Hepatocyte (in vitro differentiated cells): ENCODE data around the gene IRF7.

ENCODE experiments used
- EZH2 ChIP-seq: fragments of 200-600 bp; sonication (generic); IDR thresholded peaks from 2 replicates; pipeline ENCODE4 v1.6.1; 2016; ENCODE audit warnings: antibody characterized with exemption, mild to moderate bottlenecking, borderline replicate concordance
- TF ChIP-seq, protein P1 (sequence below): fragments of 200-600 bp; sonication (generic); IDR thresholded peaks from 2 replicates; pipeline ENCODE4 v1.5.1; 2016; ENCODE audit warnings: antibody characterized with exemption, mild to moderate bottlenecking; ENCODE audit not compliant: poor library complexity

- TF ChIP-seq EZH2: no peak
- TF ChIP-seq, protein P1, sequence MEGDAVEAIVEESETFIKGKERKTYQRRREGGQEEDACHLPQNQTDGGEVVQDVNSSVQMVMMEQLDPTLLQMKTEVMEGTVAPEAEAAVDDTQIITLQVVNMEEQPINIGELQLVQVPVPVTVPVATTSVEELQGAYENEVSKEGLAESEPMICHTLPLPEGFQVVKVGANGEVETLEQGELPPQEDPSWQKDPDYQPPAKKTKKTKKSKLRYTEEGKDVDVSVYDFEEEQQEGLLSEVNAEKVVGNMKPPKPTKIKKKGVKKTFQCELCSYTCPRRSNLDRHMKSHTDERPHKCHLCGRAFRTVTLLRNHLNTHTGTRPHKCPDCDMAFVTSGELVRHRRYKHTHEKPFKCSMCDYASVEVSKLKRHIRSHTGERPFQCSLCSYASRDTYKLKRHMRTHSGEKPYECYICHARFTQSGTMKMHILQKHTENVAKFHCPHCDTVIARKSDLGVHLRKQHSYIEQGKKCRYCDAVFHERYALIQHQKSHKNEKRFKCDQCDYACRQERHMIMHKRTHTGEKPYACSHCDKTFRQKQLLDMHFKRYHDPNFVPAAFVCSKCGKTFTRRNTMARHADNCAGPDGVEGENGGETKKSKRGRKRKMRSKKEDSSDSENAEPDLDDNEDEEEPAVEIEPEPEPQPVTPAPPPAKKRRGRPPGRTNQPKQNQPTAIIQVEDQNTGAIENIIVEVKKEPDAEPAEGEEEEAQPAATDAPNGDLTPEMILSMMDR: no peak
These were observed 24.8 kb downstream of the IRF7 start for GRCh38 chr11:590997-591396.
